NCI-H1694 treated with DMSO at 0.1 percent for 48 hours (cell line): ENCODE measurements around the gene PCDHB10.
"Not testable (repeated sequence)": the region's sequence is repeated elsewhere in the genome, so short reads cannot be mapped to it uniquely, and the experiment has no call there.

ENCODE experiments used
- DNase-seq: peaks from one replicate; lab custom pipeline; 2025; lab: John Stamatoyannopoulos, UW

The PCDHB10 gene

GRCh38 chr5:141192110-141192725 lies at the start of gene PCDHB10:
Gene PCDHB10 (plus strand): TSS chr5:141192353. CDS start chr5:141192553, 200 bp downstream.
- no peak for DNase-seq

- DNase-seq, result no peak
Observed at GRCh38 chr5:141149812-141150211, 42.3 kb upstream of the PCDHB10 start, which contains the start of gene PCDHB6. Gene PCDHB6 (plus strand): TSS chr5:141150057. CDS start chr5:141150258, 201 bp downstream.

- DNase-seq, result no peak
Observed at GRCh38 chr5:141150224-141150992, 41.7 kb upstream of the PCDHB10 start.

GRCh38 chr5:141150993-141151325 lies 41.2 kb upstream of the PCDHB10 start:
- DNase-seq, result no peak

GRCh38 chr5:141151632-141152031 lies 40.5 kb upstream of the PCDHB10 start:
- not testable (repeated sequence) for DNase-seq

GRCh38 chr5:141152096-141152495 lies 40.1 kb upstream of the PCDHB10 start:
- DNase-seq, result not testable (repeated sequence)

- DNase-seq, result no peak
Observed at GRCh38 chr5:141155540-141156374, 36.4 kb upstream of the PCDHB10 start.

GRCh38 chr5:141157356-141157755 lies 34.8 kb upstream of the PCDHB10 start:
- not testable (repeated sequence) for DNase-seq

GRCh38 chr5:141157901-141158300 lies 34.3 kb upstream of the PCDHB10 start:
- DNase-seq, result not testable (repeated sequence)

GRCh38 chr5:141172381-141173204 lies 19.6 kb upstream of the PCDHB10 start, which contains the start of gene PCDHB7:
Gene PCDHB7 (plus strand): TSS chr5:141172644. CDS start chr5:141172836, 192 bp downstream.
- no peak for DNase-seq

GRCh38 chr5:141174291-141175104 lies 17.7 kb upstream of the PCDHB10 start:
- not testable (repeated sequence) for DNase-seq

- DNase-seq, result no peak
Observed at GRCh38 chr5:141175933-141176332, 16.2 kb upstream of the PCDHB10 start.

GRCh38 chr5:141177577-141178191 lies 14.5 kb upstream of the PCDHB10 start, which contains the start of gene PCDHB8:
Gene PCDHB8 (plus strand): TSS chr5:141177790. CDS start chr5:141178035, 245 bp downstream.
- not testable (repeated sequence) for DNase-seq

- not testable (repeated sequence) for DNase-seq
Observed at GRCh38 chr5:141179371-141179770, 12.8 kb upstream of the PCDHB10 start.

- not testable (repeated sequence) for DNase-seq
Observed at GRCh38 chr5:141179876-141180275, 12.3 kb upstream of the PCDHB10 start.

GRCh38 chr5:141180313-141180712 lies 11.8 kb upstream of the PCDHB10 start:
- DNase-seq, result no peak

GRCh38 chr5:141182248-141182647 lies 9.9 kb upstream of the PCDHB10 start, which contains the start of gene PCDHB16:
Gene PCDHB16 (plus strand): TSS chr5:141182387. CDS start chr5:141182560, 173 bp downstream.
- peak; percentile 59 for DNase-seq

- not testable (repeated sequence) for DNase-seq
Observed at GRCh38 chr5:141184117-141184855, 7.9 kb upstream of the PCDHB10 start.

GRCh38 chr5:141186897-141187512 lies 5.1 kb upstream of the PCDHB10 start, which contains the start of gene PCDHB9:
Gene PCDHB9 (plus strand): TSS chr5:141187161. CDS start chr5:141187319, 158 bp downstream.
- no peak for DNase-seq
